Superior temporal gyrus (tissue), 1 donor: ENCODE results near the gene KCNQ1OT1.

Source experiments
- DNase-seq: peaks from one replicate; pipeline ENCODE4 v3.0.0-alpha.2; 2016; ENCODE audit errors: extremely low spot score

KCNQ1OT1 gene

GRCh38 chr11:2594267-2594666 is 105.5 kb downstream of the KCNQ1OT1 start:
- no peak for DNase-seq

GRCh38 chr11:2593393-2593950 is 106.3 kb downstream of the KCNQ1OT1 start:
- no peak for DNase-seq

- DNase-seq: no peak
These were observed 107.0 kb downstream of the KCNQ1OT1 start for GRCh38 chr11:2592559-2593392.

- no peak for DNase-seq
These were observed 108.0 kb downstream of the KCNQ1OT1 start for GRCh38 chr11:2591805-2592204.

GRCh38 chr11:2590965-2591754 is 108.6 kb downstream of the KCNQ1OT1 start:
- DNase-seq: peak; percentile 83

GRCh38 chr11:2590131-2590964 is 109.4 kb downstream of the KCNQ1OT1 start:
- no peak for DNase-seq

GRCh38 chr11:2589538-2589934 is 110.3 kb downstream of the KCNQ1OT1 start:
- DNase-seq: no peak

- no peak for DNase-seq
These were observed 110.8 kb downstream of the KCNQ1OT1 start for GRCh38 chr11:2588809-2589537.

- no peak for DNase-seq
These were observed 111.6 kb downstream of the KCNQ1OT1 start for GRCh38 chr11:2587976-2588748.

GRCh38 chr11:2587132-2587930 is 112.5 kb downstream of the KCNQ1OT1 start:
- no peak for DNase-seq

- DNase-seq: no peak
These were observed 113.0 kb downstream of the KCNQ1OT1 start for GRCh38 chr11:2586793-2587131.

GRCh38 chr11:2586087-2586792 is 113.6 kb downstream of the KCNQ1OT1 start:
- DNase-seq: no peak

GRCh38 chr11:2585566-2586086 is 114.2 kb downstream of the KCNQ1OT1 start:
- DNase-seq: no peak

- no peak for DNase-seq
These were observed 114.8 kb downstream of the KCNQ1OT1 start for GRCh38 chr11:2584812-2585565.

- DNase-seq: no peak
These were observed 115.4 kb downstream of the KCNQ1OT1 start for GRCh38 chr11:2584434-2584811.

GRCh38 chr11:2583605-2583958 is 116.2 kb downstream of the KCNQ1OT1 start:
- no peak for DNase-seq

- DNase-seq: no peak
These were observed 116.7 kb downstream of the KCNQ1OT1 start for GRCh38 chr11:2582946-2583604.
